HG03097 (cell line): ENCODE results near the gene ANKS3.
"Not testable (repeated sequence)": the region's sequence is repeated elsewhere in the genome, so short reads cannot be mapped to it uniquely, and the experiment has no call there.

ENCODE experiments used
- ATAC-seq: cut with Tn5 transposase; IDR thresholded peaks from one replicate; pipeline ENCODE4 v1.9.1; 2021; ENCODE audit not compliant: unreplicated experiment, low FRiP score

ANKS3 gene

GRCh38 chr16:4654964-4655590 is 79.0 kb downstream of the ANKS3 start:
- no peak for ATAC-seq

- no peak for ATAC-seq
These were observed 79.8 kb downstream of the ANKS3 start for GRCh38 chr16:4654011-4654963.

GRCh38 chr16:4652561-4652960 is 81.5 kb downstream of the ANKS3 start:
- no peak for ATAC-seq

- ATAC-seq: no peak
These were observed 82.2 kb downstream of the ANKS3 start for GRCh38 chr16:4651827-4652226.

GRCh38 chr16:4650443-4651074 is 83.5 kb downstream of the ANKS3 start:
- not testable (repeated sequence) for ATAC-seq

- ATAC-seq: no peak
These were observed 84.2 kb downstream of the ANKS3 start for GRCh38 chr16:4649744-4650442.

GRCh38 chr16:4648917-4649316 is 85.2 kb downstream of the ANKS3 start:
- no peak for ATAC-seq

- no peak for ATAC-seq
These were observed 86.5 kb downstream of the ANKS3 start for GRCh38 chr16:4647644-4647980.

- no peak for ATAC-seq
These were observed 87.1 kb downstream of the ANKS3 start for GRCh38 chr16:4646773-4647643.
